Airway epithelial cell (primary cell): ENCODE data around the gene CCDC71. TPM values are rescaled to one million over a fixed set of nuclear protein-coding genes. Genes with fewer than 3 reads are reported as not detected.

Source experiments
- total RNA-seq: library from RNA; depleted of rRNA; stranded (reverse); fragments of >200 nt; gene quantifications from 2 replicates; pipeline ENCODE4 v1.2.3, GENCODE V29; 2015

Gene CCDC71
- total RNA-seq: 37.9 and 42.0 TPM in 2 replicates

GRCh38 chr3:49165771-49166751 is at the start of gene CCDC71:
Gene CCDC71, minus strand, starts transcription at chr3:49166331. Its CDS starts 2,123 bp downstream, at chr3:49164208.

GRCh38 chr3:49171119-49171774 is 5.1 kb upstream of the CCDC71 start, which contains the start of gene KLHDC8B:
Gene KLHDC8B, plus strand, starts transcription at chr3:49171598. Its CDS starts 1,172 bp downstream, at chr3:49172770.

GRCh38 chr3:49132437-49133225 is 33.5 kb downstream of the CCDC71 start, which contains the start of gene LAMB2:
Gene LAMB2, minus strand, starts transcription at chr3:49133050. Its CDS starts 183 bp downstream, at chr3:49132867.

GRCh38 chr3:49120438-49121131 is 45.5 kb downstream of the CCDC71 start, which contains the start of gene USP19:
Gene USP19, minus strand, starts transcription at chr3:49120823. Its CDS starts 1,678 bp downstream, at chr3:49119145.

Other genes with a start within 250 kb of the CCDC71 start
- 47.5 and 55.1 TPM in 2 replicates for gene ARIH2, start 247.5 kb downstream of the CCDC71 start, total RNA-seq
- 13.9 and 15.2 TPM in 2 replicates for gene P4HTM, start 176.1 kb downstream of the CCDC71 start, total RNA-seq
- 64.4 and 65.5 TPM in 2 replicates for gene WDR6, start 158.9 kb downstream of the CCDC71 start, total RNA-seq
- gene DALRD3, start 147.8 kb downstream of the CCDC71 start, total RNA-seq: 34.7 and 45.6 TPM in 2 replicates
- 92.2 and 212 TPM in 2 replicates for gene NDUFAF3, start 144.2 kb downstream of the CCDC71 start, total RNA-seq
- 290 and 302 TPM in 2 replicates for gene IMPDH2, start 136.9 kb downstream of the CCDC71 start, total RNA-seq
- 47.2 and 67.1 TPM in 2 replicates for gene QRICH1, start 72.3 kb downstream of the CCDC71 start, total RNA-seq
- gene QARS1, start 61.6 kb downstream of the CCDC71 start, total RNA-seq: 269 and 298 TPM in 2 replicates
- 41.0 and 42.1 TPM in 2 replicates for gene USP19, start 45.5 kb downstream of the CCDC71 start, total RNA-seq
- 112 and 135 TPM in 2 replicates for gene LAMB2, start 33.3 kb downstream of the CCDC71 start, total RNA-seq
- gene KLHDC8B, start 5.3 kb upstream of the CCDC71 start, total RNA-seq: 36.3 and 42.4 TPM in 2 replicates
- 0.51 and 2.7 TPM in 2 replicates for gene C3orf62, start 110.9 kb upstream of the CCDC71 start, total RNA-seq
- 7.4 and 11.6 TPM in 2 replicates for gene USP4, start 173.7 kb upstream of the CCDC71 start, total RNA-seq
- gene GPX1, start 192.0 kb upstream of the CCDC71 start, total RNA-seq: 357 and 397 TPM in 2 replicates
- 389 and 539 TPM in 2 replicates for gene RHOA, start 245.6 kb upstream of the CCDC71 start, total RNA-seq
- 18.2 and 25.3 TPM in 2 replicates for gene TCTA, start 246.1 kb upstream of the CCDC71 start, total RNA-seq